C4-2B (cell line): ENCODE measurements around the gene LHX8.

Experiments used
- ZFX ChIP-seq: fragments of 450-650 bp; IDR thresholded peaks from 2 replicates; pipeline ENCODE4 v1.6.1; 2017
- TF ChIP-seq, protein P1 (sequence below): fragments of 450-650 bp; conservative IDR thresholded peaks from 2 replicates; pipeline ENCODE4 v1.5.1; 2017; ENCODE audit warnings: mild to moderate bottlenecking

DNA sequence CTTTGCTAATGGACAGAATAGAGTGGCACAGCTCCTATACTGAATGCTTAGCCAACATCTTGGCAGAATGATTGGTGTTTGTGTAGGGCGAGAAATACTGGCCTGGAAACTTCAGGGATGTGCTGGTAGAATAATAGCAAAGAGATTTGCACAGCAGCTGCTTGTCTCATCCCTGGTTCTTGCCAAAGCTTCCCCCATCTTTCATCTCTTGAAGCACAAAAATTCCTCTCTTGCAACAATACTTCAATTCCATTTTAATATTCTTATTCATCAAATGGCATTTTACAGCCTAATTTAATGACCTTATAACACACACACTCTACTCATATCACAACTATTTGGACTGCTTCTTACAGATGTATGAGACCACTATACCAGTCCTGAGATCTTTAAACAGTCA lies 37.7 kb downstream of the LHX8 start:
- TF ChIP-seq, protein P1, sequence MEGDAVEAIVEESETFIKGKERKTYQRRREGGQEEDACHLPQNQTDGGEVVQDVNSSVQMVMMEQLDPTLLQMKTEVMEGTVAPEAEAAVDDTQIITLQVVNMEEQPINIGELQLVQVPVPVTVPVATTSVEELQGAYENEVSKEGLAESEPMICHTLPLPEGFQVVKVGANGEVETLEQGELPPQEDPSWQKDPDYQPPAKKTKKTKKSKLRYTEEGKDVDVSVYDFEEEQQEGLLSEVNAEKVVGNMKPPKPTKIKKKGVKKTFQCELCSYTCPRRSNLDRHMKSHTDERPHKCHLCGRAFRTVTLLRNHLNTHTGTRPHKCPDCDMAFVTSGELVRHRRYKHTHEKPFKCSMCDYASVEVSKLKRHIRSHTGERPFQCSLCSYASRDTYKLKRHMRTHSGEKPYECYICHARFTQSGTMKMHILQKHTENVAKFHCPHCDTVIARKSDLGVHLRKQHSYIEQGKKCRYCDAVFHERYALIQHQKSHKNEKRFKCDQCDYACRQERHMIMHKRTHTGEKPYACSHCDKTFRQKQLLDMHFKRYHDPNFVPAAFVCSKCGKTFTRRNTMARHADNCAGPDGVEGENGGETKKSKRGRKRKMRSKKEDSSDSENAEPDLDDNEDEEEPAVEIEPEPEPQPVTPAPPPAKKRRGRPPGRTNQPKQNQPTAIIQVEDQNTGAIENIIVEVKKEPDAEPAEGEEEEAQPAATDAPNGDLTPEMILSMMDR: no peak
- no peak for TF ChIP-seq ZFX
